ENCODE results near the gene TDRD1. TPM values are rescaled to one million over a fixed set of nuclear protein-coding genes. Genes with fewer than 3 reads are reported as not detected.
"Not testable (repeated sequence)": the region's sequence is repeated elsewhere in the genome, so short reads cannot be mapped to it uniquely, and the experiment has no call there.

TDRD1 gene
- polyA plus RNA-seq, 1 donor from 2014 or later: not detected

GRCh38 chr10:114143160-114143559 is 36.0 kb upstream of the TDRD1 start:
- TF ChIP-seq EZH2 (IDR thresholded peaks at IDR 0.05; ENCODE audit: borderline replicate concordance, insufficient read depth, low read length, poor library complexity, severe bottlenecking) (no peak), REST (IDR thresholded peaks at IDR 0.05; ENCODE audit: borderline replicate concordance) (no peak), POLR2AphosphoS5 (IDR thresholded peaks at IDR 0.05) (no peak), MXI1 (conservative IDR thresholded peaks at IDR 0.05; ENCODE audit: poor library complexity, severe bottlenecking) (no peak), TAF1 (IDR thresholded peaks at IDR 0.05; ENCODE audit: low read depth) (no peak), CTCF (IDR thresholded peaks at IDR 0.05; ENCODE audit: poor library complexity, severe bottlenecking) (no peak), EP300 (conservative IDR thresholded peaks at IDR 0.05; ENCODE audit: poor library complexity, severe bottlenecking) (no peak), SMC3 (conservative IDR thresholded peaks at IDR 0.05; ENCODE audit: poor library complexity) (no peak)
- no peak overlapping the region for H3K9ac ChIP-seq (ENCODE audit: low read length)
- H3K27me3 ChIP-seq (ENCODE audit: insufficient read depth, low read depth, low read length): no peaks in the 10 kb centered on the region

GRCh38 chr10:114149476-114149875 is 29.7 kb upstream of the TDRD1 start:
- H3K79me2 ChIP-seq (replicated peaks; ENCODE audit: insufficient read depth, low read length); H3K27me3 ChIP-seq (ENCODE audit: insufficient read depth, low read depth, low read length); H3F3A ChIP-seq (ENCODE audit: insufficient read depth, low read length, poor library complexity, severe bottlenecking); H3K9me3 ChIP-seq (ENCODE audit: low read length); H3K4me2 ChIP-seq (ENCODE audit: low read length); H3K9ac ChIP-seq (ENCODE audit: low read length); H3K4me3 ChIP-seq (ENCODE audit: low read length); H4K20me1 ChIP-seq (ENCODE audit: insufficient read depth); H2AFZ ChIP-seq (ENCODE audit: low read depth, low read length); H3K9me2 ChIP-seq (ENCODE audit: insufficient read depth, low read length); H3K27ac ChIP-seq (ENCODE audit: low read length); H3K36me3 ChIP-seq (ENCODE audit: insufficient read depth, low read length): not testable (repeated sequence)

More at GRCh38 chr10:114143160-114143559, 36.0 kb upstream of the TDRD1 start:
- H3K4me2 ChIP-seq (ENCODE audit: low read length): no peak overlapping the region
- H3K4me3 ChIP-seq (ENCODE audit: low read length): no peak overlapping the region
- H2AFZ ChIP-seq (ENCODE audit: low read depth, low read length): no peak overlapping the region
- no peaks in the 10 kb centered on the region for H3K79me2 ChIP-seq (replicated peaks; ENCODE audit: insufficient read depth, low read length)
- no peaks in the 10 kb centered on the region for H3F3A ChIP-seq (ENCODE audit: insufficient read depth, low read length, poor library complexity, severe bottlenecking)
- H3K9me3 ChIP-seq (ENCODE audit: low read length): no peaks in the 10 kb centered on the region
- no peak overlapping the region for H3K27ac ChIP-seq (ENCODE audit: low read length)
- no peaks in the 10 kb centered on the region for H3K9me2 ChIP-seq (ENCODE audit: insufficient read depth, low read length)
- H3K36me3 ChIP-seq (ENCODE audit: insufficient read depth, low read length): peaks cover 3% of the 10 kb centered on the region
- no peaks in the 10 kb centered on the region for H4K20me1 ChIP-seq (ENCODE audit: insufficient read depth)

- no peaks in the 10 kb centered on the region for H3K9me2 ChIP-seq (ENCODE audit: insufficient read depth, low read length)
- H3K36me3 ChIP-seq (ENCODE audit: insufficient read depth, low read length): peaks cover 4% of the 10 kb centered on the region
- H3K4me3 ChIP-seq (ENCODE audit: low read length): no peak overlapping the region
- no peaks in the 10 kb centered on the region for H3F3A ChIP-seq (ENCODE audit: insufficient read depth, low read length, poor library complexity, severe bottlenecking)
- TF ChIP-seq POLR2AphosphoS5 (IDR thresholded peaks at IDR 0.05): no peak
- TF ChIP-seq RAD21 (conservative IDR thresholded peaks at IDR 0.05): no peak
- no peak for TF ChIP-seq MXI1 (conservative IDR thresholded peaks at IDR 0.05; ENCODE audit: poor library complexity, severe bottlenecking)
- no peak for TF ChIP-seq EZH2 (IDR thresholded peaks at IDR 0.05; ENCODE audit: borderline replicate concordance, insufficient read depth, low read length, poor library complexity, severe bottlenecking)
- TF ChIP-seq SMC3 (conservative IDR thresholded peaks at IDR 0.05; ENCODE audit: poor library complexity): no peak
- no peak for TF ChIP-seq CTCF (IDR thresholded peaks at IDR 0.05; ENCODE audit: poor library complexity, severe bottlenecking)
- no peak for TF ChIP-seq TAF1 (IDR thresholded peaks at IDR 0.05; ENCODE audit: low read depth)
- no peak for TF ChIP-seq EP300 (conservative IDR thresholded peaks at IDR 0.05; ENCODE audit: poor library complexity, severe bottlenecking)
- no peak for TF ChIP-seq REST (IDR thresholded peaks at IDR 0.05; ENCODE audit: borderline replicate concordance)
- H3K9ac ChIP-seq (ENCODE audit: low read length): no peak overlapping the region
- H3K27ac ChIP-seq (ENCODE audit: low read length): no peak overlapping the region
- H4K20me1 ChIP-seq (ENCODE audit: insufficient read depth): no peaks in the 10 kb centered on the region
- no peaks in the 10 kb centered on the region for H3K79me2 ChIP-seq (replicated peaks; ENCODE audit: insufficient read depth, low read length)
- H3K4me2 ChIP-seq (ENCODE audit: low read length): no peak overlapping the region
- no peak overlapping the region for H2AFZ ChIP-seq (ENCODE audit: low read depth, low read length)
- H3K9me3 ChIP-seq (ENCODE audit: low read length): no peaks in the 10 kb centered on the region
- no peaks in the 10 kb centered on the region for H3K27me3 ChIP-seq (ENCODE audit: insufficient read depth, low read depth, low read length)
These were observed 27.7 kb upstream of the TDRD1 start for GRCh38 chr10:114151486-114151885.
